ENCODE measurements around the gene BICRA.
"Not testable (repeated sequence)": the region's sequence is repeated elsewhere in the genome, so short reads cannot be mapped to it uniquely, and the experiment has no call there.

BICRA gene

GRCh38 chr19:47608969-47609905 lies at the start of gene BICRA:
Gene BICRA (plus strand): TSS chr19:47609134. CDS start chr19:47673575, 64,441 bp downstream.
- DNase-seq: peak; percentile 74

- DNase-seq: no peak
Measured at GRCh38 chr19:47560999-47561398, 47.9 kb upstream of the BICRA start.

DNA sequence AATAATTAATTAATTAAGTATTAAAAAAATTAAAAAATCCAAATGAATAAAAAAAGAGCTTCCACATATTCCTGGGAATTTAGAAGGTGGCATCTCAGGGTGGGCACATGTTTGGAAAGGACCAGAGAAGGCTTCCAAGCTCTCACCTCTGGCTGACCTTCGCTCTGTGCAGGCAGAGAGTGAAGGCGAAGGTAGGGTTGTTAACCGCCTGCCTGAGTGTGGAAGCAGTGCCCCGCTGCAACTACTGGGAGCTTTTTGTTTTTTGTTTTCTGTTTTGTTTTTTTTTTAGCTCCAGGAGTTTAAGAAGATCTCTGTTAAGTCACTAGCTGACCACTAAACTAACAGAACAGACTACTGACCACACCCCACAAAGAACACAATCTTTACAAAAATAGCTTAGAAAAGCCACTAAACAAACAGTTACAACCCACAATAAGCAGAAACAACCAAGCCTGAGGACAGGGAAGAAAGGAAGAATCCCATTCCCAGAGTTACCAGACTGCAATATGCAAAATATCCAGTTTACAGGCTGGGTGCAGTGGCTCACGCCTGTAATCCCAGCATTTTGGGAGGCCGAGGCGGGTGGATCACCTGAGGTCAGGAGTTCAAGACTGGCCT lies 47.4 kb upstream of the BICRA start:
- no peak for DNase-seq

DNA sequence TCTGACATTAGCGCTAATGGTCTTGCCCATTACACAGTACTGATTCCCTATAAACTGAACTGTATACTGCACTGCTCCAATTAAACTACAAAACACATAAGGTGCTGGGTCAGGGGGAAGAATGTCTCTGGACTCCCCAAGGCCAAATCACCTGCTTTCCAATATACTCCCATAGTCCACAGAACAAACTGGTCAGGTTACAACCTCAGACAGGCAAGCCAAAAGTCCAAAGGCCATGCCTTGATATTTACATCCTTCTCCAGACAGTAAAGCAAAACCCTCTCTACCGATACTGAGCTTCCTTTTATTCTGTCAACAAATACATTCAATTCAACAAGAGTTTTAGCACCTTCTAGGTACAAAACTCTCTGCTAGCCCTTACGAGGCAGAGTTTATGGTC lies 44.9 kb upstream of the BICRA start:
- DNase-seq: no peak

DNA sequence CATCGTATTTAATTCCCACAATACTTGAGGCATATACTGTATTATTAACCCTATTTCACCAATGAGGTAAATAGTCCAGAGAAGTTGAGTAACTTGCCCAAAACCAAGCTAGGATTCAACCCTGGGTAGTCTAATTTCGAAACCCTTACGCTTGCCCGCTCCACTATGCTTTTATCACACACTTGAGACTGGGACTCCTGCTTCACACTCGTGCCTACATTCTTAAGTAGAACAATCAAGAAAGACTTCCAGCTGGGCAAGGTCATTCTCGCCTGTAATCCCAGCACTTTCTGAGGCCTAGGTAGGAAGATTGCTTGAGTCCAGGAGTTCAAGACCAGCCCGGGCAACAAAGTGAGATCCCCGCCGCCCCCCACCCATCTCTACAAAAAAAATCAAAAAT lies 39.6 kb upstream of the BICRA start:
- DNase-seq: no peak

- DNase-seq: no peak
Measured at GRCh38 chr19:47572635-47573034, 36.3 kb upstream of the BICRA start.

DNA sequence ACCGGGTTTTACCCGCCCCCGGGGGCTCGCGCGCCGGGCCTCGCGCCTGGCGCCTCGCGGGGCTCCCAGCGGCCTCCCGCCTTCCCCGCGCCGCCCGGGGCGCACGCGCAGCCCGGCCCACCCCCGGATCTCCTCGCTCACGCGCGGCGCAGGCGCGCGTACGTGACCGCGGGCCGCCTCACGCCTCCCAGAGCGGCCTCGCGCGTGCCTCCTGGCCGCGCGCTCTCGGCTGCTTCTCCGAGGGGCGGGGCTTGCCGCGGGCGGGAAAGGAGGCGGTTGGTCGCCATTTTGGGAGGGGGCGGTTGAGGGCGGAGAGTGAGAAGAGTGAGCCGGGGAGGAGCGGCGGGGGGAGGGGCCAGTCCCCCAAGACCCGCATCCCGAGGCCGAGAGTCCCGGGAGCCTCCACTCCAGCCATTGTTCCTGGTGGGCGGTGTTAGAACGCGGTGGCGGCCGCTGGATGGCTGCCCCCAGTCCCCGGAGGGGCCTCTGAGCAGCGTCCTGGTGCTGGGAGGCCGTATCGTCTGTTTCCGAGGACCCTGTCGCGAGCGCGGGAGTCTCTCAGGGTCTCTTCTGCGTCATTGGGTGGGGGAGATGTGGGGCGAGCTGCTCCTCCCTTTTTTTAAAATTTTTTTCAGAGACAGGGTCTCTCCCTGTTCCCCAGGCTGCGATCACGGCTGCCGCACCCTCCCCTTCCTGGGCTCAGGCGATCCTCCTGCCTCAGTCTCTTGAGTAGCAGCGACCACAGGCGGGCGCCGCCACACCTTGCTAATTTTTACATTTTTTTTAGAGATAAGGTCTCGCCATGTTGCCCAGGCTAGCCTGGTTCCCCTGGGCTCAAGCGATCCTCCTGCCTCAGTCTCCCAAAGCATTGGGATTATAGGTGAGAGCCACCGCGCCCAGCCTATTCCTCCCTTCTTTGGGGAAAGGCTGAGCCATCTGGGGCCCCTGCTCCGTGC lies 35.6 kb upstream of the BICRA start, which contains the start of gene ZNF541:
Gene ZNF541 (minus strand): TSS at position 78 of the 956 bp plus-strand sequence. CDS start 17,292 bp downstream, outside the sequence.
- DNase-seq: no peak

- DNase-seq: no peak
Measured at GRCh38 chr19:47580397-47580796, 28.5 kb upstream of the BICRA start.

- DNase-seq: no peak
Measured at GRCh38 chr19:47581605-47582319, 27.2 kb upstream of the BICRA start.

GRCh38 chr19:47582320-47582909 lies 26.5 kb upstream of the BICRA start:
- no peak for DNase-seq

GRCh38 chr19:47583161-47583560 lies 25.8 kb upstream of the BICRA start:
- DNase-seq: not testable (repeated sequence)

DNA sequence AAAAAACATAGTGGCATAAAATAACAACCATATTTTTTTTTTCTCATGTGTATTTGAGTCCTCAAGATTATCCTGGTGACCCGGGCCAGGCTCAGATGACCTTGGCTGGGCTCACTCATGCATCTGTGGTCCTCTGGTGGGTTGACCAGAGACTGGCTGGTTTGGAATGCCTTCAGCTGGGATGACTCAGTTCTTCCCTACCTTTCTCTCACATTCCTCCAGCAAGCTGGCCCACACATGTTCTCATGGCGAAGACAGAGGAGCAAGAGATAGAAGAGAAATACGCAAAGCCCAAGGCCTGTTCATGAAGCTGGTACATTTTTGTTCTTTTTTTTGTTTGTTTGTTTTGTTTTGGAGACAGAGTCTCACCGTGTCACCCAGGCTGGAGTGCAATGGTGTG lies 21.6 kb upstream of the BICRA start:
- DNase-seq: peak; percentile 42

- no peak for DNase-seq
Measured at GRCh38 chr19:47589824-47590223, 19.1 kb upstream of the BICRA start.

- DNase-seq: no peak
Measured at GRCh38 chr19:47593860-47594259, 15.1 kb upstream of the BICRA start.

GRCh38 chr19:47595944-47596343 lies 13.0 kb upstream of the BICRA start:
- no peak for DNase-seq

DNA sequence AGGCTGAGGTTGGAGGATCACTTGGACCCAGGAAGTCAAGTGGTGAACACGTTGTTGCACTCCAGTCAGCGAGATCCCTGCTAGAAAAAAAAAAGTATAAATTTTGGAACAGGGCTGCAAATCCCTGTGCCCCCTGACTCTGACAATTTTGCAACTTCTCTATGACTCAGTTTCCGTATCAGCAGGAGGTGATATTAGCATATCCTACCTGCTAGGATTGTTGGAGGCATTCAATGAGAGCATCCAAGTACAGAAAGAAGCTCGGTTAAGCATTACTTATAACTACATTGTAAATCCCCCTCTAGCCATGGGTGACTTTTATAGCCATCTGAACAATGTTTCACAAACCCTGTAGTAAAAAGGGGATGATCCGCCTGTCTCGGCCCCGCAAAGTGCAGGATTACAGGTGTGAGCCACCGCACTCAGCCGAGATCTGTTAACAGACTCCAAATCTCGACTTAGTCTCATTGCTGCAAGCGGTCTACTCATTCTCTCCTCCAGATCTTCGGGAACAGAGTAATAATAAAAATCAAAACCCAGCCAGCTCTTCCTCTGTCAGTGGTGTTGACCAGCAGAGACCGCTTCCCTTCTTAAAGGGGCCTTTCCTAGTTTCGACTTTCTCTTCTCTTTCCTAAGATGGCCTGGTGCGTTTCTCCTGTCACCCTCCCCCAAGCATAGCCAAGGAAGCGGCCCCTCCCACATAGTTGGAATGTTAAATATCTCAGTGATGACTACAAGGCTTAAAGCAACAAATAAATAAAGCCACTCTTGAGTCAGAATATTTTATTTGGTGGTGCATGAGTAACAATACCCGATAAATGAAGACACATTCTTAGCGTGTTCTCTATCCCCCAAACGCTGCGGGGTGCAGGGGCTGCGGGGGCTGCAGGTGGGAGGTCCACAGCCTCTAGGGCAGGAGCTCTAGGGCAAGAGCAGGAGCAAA lies 10.3 kb upstream of the BICRA start:
- peak; percentile 99 for DNase-seq

DNA sequence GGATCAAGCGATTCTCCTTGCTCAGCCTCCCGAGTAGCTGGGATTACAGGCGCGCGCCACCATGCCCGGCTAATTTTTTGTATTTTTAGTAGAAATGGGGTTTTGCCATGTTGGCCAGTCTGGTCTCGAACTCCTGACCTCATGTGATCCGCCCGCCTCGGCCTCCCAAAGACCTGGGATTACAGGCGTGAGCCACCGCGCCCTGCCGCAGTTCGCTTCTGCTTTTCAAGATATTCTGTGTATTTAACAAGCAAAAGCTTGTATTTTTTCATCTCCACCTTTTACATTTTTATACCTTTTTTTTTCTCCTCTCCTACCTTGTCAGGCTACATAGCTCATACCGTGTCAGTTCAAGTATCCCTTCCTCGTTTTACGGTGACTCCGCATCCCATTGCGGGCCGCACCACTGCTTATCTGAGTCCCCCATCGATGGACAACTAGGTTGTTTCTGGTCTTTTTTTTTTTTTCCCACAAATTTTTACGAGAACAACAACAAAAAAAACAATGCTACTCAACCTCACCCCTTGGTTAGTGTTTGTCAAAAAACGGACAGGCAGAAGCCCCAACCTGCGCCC lies 9.2 kb upstream of the BICRA start:
- not testable (repeated sequence) for DNase-seq

GRCh38 chr19:47600246-47601179 lies 8.4 kb upstream of the BICRA start:
- DNase-seq: peak; percentile 99
